ENCODE results near the gene SERPINA4. TPM values are rescaled to one million over a fixed set of nuclear protein-coding genes. Genes with fewer than 3 reads are reported as not detected.

SERPINA4 gene
- total and polyA plus RNA-seq, 2 of the 8 experiments (the other 6 are each of a cell fraction or from before 2014, with no cell fraction given) = not detected

GRCh38 chr14:94570440-94570839 is 9.2 kb downstream of the SERPINA4 start (continued):
- TF ChIP-seq CHD2 (IDR thresholded peaks at IDR 0.05; ENCODE audit: low read length) = no peak
- TF ChIP-seq GTF2F1 (IDR thresholded peaks at IDR 0.05; ENCODE audit: borderline replicate concordance, low read depth, low read length) = no peak
- no peak for TF ChIP-seq POLR2AphosphoS5 (IDR thresholded peaks at IDR 0.05; ENCODE audit: low read depth, low read length)
- TF ChIP-seq SIRT6 (IDR thresholded peaks at IDR 0.05; ENCODE audit: low read length) = no peak
- no peak for TF ChIP-seq EGR1 (IDR thresholded peaks at IDR 0.05; ENCODE audit: borderline replicate concordance, low read depth, low read length)
- TF ChIP-seq TCF12 (IDR thresholded peaks at IDR 0.05; ENCODE audit: low read depth, low read length) = no peak
- no peak for TF ChIP-seq NRF1 (IDR thresholded peaks at IDR 0.05; ENCODE audit: low read depth, low read length)

Measured in H1 (cell line).